ENCODE results near the gene SDHAF3. TPM values are rescaled to one million over a fixed set of nuclear protein-coding genes. Genes with fewer than 3 reads are reported as not detected.

The SDHAF3 gene
- polyA plus RNA-seq, 3 donors, result 2.9 to 23.3 (median 23.2) TPM

- whole genome bisulfite sequencing (ENCODE audit: insufficient coverage), result 86% methylated on average over 1 of the region's 2 CpGs
- no peaks in the 10 kb centered on the region for H3K36me3 ChIP-seq (replicated peaks in 1 of 2; ENCODE audit: control insufficient read depth in 1 of 2, insufficient read depth in 2 of 2, low read length in 2 of 2)
- H3K27me3 Mint-ChIP-seq (ENCODE audit: low read depth in 3 of 3), result peaks cover 0 to 2% (median 0%) of the 10 kb centered on the region in 3 donors
- intact Hi-C loops (cut with micrococcal nuclease), result no loop called here
- H3K4me1 ChIP-seq (ENCODE audit: control insufficient read depth in 1 of 2, insufficient read depth in 2 of 2, low read length in 2 of 2), result no peaks in the 10 kb centered on the region
- H3K9me3 ChIP-seq (replicated peaks in 1 of 2; ENCODE audit: control insufficient read depth in 1 of 2, insufficient read depth in 1 of 2, low read length in 2 of 2), result peaks cover 0 to 9% of the 10 kb centered on the region in 2 donors
- no peak for DNase-seq
- H3K4me2 ChIP-seq (replicated peaks; ENCODE audit: extremely low read depth, low read length, poor library complexity, severe bottlenecking), result no peak overlapping the region
- H3K4me3 Mint-ChIP-seq, result no peak overlapping the region
- H3K27ac ChIP-seq (ENCODE audit: low read depth in 1 of 2, low read length in 2 of 2), result no peak overlapping the region
- H3K4me1 Mint-ChIP-seq, result no peaks in the 10 kb centered on the region
- H3K27ac Mint-ChIP-seq, result no peak overlapping the region
- no peaks in the 10 kb centered on the region for H3K79me2 ChIP-seq (ENCODE audit: insufficient read depth, low read length)
- peaks cover 6 to 18% (median 11%) of the 10 kb centered on the region in 7 donors for H3K9me3 Mint-ChIP-seq
- H3K9ac ChIP-seq (ENCODE audit: insufficient read depth, low read length, poor library complexity, severe bottlenecking), result no peak overlapping the region
- no peaks in the 10 kb centered on the region for H3K36me3 Mint-ChIP-seq
- H4K20me1 ChIP-seq (ENCODE audit: insufficient read depth, low read length), result no peaks in the 10 kb centered on the region
- H2AFZ ChIP-seq (ENCODE audit: insufficient read depth, low read depth, low read length, poor library complexity, severe bottlenecking), result no peak overlapping the region
- no peak for TF ChIP-seq CTCF (IDR thresholded peaks at IDR 0.05)
- H3K4me3 ChIP-seq (replicated peaks in 1 of 3; ENCODE audit: low read depth in 2 of 3, low read length in 3 of 3), result no peak overlapping the region
- no peaks in the 10 kb centered on the region for H3K27me3 ChIP-seq (ENCODE audit: control insufficient read depth in 2 of 2, insufficient read depth in 2 of 2, low read length in 2 of 2)
These were observed 101.7 kb downstream of the SDHAF3 start for GRCh38 chr7:97219237-97219636.

- Histone ChIP-seq H3K79me2 (ENCODE audit: insufficient read depth, low read length) (no peaks in the 10 kb centered on the region), H3K36me3 (replicated peaks in 1 of 2; ENCODE audit: control insufficient read depth in 1 of 2, insufficient read depth in 2 of 2, low read length in 2 of 2) (no peaks in the 10 kb centered on the region), H3K9me3 (replicated peaks in 1 of 2; ENCODE audit: control insufficient read depth in 1 of 2, insufficient read depth in 1 of 2, low read length in 2 of 2) (peaks cover 0 to 6% of the 10 kb centered on the region in 2 donors), H2AFZ (ENCODE audit: insufficient read depth, low read depth, low read length, poor library complexity, severe bottlenecking) (no peak overlapping the region), H4K20me1 (ENCODE audit: insufficient read depth, low read length) (no peaks in the 10 kb centered on the region), H3K4me1 (ENCODE audit: control insufficient read depth in 1 of 2, insufficient read depth in 2 of 2, low read length in 2 of 2) (no peaks in the 10 kb centered on the region), H3K27me3 (ENCODE audit: control insufficient read depth in 2 of 2, insufficient read depth in 2 of 2, low read length in 2 of 2) (no peaks in the 10 kb centered on the region), H3K4me2 (replicated peaks; ENCODE audit: extremely low read depth, low read length, poor library complexity, severe bottlenecking) (no peak overlapping the region), H3K4me3 (replicated peaks in 1 of 3; ENCODE audit: low read depth in 2 of 3, low read length in 3 of 3) (no peak overlapping the region), H3K9ac (ENCODE audit: insufficient read depth, low read length, poor library complexity, severe bottlenecking) (no peak overlapping the region), H3K27ac (ENCODE audit: low read depth in 1 of 2, low read length in 2 of 2) (no peak overlapping the region)
- peaks cover 0 to 2% (median 2%) of the 10 kb centered on the region in 3 donors for H3K27me3 Mint-ChIP-seq (ENCODE audit: low read depth in 3 of 3)
- no peaks in the 10 kb centered on the region for H3K4me1 Mint-ChIP-seq
- no peaks in the 10 kb centered on the region for H3K36me3 Mint-ChIP-seq
- H3K4me3 Mint-ChIP-seq, result no peak overlapping the region
- no peak overlapping the region for H3K27ac Mint-ChIP-seq
- H3K9me3 Mint-ChIP-seq, result peaks cover 3 to 15% (median 8%) of the 10 kb centered on the region in 7 donors
- WGBS (ENCODE audit: insufficient coverage), result no CpG with 5 or more reads among the region's 2 CpGs
- TF ChIP-seq CTCF (IDR thresholded peaks at IDR 0.05), result no peak
- intact Hi-C loops (cut with micrococcal nuclease), result no loop called here
- DNase-seq, result no peak
These were observed 106.8 kb downstream of the SDHAF3 start for GRCh38 chr7:97224316-97224715.
